HUDEP-2 (cell line): Measurements from ENCODE around the gene SLC25A27.
A peak's percentile ranks its signal among the peaks of the same experiment; 100 is the strongest.

Source experiments
- DNase-seq, 76 experiments: peaks; one replicate each; lab custom pipeline; 2025; ENCODE audit not compliant: unreplicated experiment in 76 of 76; lab: John Stamatoyannopoulos, UW

SLC25A27 gene

GRCh38 chr6:46704562-46704961 is 51.8 kb downstream of the SLC25A27 start:
- peak in 1 of 76 experiments; percentile 7 for DNase-seq

GRCh38 chr6:46706464-46706863 is 53.7 kb downstream of the SLC25A27 start:
- DNase-seq = no peak

DNA sequence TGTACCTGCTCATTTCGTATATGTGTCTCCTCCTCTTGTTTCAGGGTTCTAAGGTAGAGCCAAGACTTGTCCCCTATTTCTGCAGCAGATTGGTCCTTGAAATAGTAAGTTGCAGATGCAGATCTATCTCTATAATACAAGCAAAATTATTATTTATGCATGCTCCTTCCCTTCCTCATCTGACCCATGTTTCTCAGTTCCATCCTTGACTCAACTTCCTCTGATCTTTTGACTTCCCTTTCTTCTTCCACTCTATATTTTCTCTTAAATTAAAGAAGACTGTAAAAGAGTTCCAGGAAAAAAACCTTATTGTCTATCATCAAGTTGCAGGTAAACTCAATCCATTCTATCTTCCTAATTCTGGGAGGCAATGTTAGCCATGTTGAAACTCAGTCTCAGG is 58.7 kb downstream of the SLC25A27 start:
- DNase-seq = no peak

DNA sequence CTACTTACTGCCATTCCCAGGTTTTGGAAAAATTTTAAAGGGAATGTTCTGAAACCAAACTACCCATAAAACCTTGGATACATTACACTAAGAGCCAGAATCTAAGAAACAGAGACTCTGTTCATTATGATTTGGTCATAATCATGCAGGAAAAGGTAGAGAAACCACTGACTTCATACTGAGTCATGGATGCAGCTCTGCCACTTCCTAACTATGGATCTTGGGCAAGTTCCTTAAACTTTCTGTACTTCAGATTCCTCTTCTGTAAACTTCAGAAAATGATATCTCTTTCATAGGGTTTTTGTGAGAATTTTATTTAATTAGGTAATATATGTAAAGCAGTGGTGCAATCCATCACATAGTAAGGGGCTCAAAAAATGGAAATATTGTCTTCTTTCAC is 62.4 kb downstream of the SLC25A27 start:
- no peak for DNase-seq

DNA sequence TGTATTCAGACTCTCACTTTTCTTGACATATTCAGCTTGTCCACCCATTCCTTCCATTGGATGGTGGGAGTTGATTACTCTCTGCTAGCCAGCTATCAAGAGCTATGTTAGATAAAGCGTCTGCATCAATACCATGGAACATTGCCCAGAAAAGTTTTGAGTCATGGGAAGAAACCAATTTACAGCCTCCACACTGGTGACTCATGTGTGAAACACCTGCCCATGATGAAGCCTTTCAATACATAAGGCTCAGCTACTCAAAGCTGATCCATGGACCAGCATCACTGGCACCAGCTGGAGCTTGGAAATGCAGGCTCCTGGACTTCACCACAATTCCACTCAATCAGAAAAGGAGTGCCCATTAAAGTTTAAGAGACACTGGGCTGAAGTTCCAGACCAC is 66.3 kb downstream of the SLC25A27 start:
- peak in 3 of 76 experiments; percentile 7 to 12 (median 7) for DNase-seq

DNA sequence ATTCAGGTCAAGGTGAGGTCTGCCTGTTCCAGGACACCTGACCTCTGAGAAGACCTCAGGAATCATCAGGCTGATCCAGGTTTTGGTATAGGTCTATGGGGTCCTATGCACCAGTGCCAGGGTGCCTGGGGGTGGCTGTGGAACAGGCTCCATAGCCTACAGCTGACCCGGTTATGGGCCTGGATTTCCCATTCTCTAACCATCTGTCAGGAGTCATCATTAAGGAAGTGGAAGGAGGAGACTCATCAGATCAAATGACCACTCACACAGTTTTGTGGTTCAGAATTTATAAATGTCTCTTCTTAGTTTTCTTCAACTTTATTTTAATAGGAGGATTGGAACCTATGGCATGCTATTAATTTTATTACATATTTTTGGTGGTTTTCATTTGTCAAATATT is 67.6 kb downstream of the SLC25A27 start:
- DNase-seq = no peak
